ENCODE measurements around the gene ZNF345. TPM values are rescaled to one million over a fixed set of nuclear protein-coding genes. Genes with fewer than 3 reads are reported as not detected.

Gene ZNF345
- total and polyA plus RNA-seq, 4 donors: 10.4 to 14.2 (median 11.9) TPM

DNA sequence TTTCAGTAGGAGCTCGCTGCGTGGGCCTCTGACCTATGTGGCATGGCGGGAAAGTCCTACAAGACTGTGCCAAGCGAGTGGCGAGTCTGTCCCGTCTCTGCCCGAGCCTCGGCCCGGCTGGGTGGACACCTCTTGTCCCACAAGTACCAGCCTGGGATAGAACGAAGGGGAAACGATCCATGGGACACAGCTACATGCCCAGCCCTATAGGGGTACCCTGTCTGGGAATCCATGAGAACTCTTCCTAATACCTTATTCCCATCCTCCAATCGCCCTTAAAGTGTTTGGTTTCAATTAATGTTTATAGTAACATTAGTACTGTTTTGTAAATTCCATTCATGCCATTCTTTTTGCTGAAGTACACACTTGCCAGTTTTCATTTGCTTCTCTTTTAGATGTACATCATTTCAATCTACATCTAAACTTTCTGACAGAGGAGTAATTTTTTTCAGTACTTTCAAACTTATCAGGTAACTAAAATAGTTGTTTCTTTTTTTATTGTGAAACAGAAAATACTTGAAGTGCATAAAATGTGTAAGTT, 11.8 kb upstream of the ZNF345 start:
- H3K27me3 ChIP-seq (ENCODE audit: control insufficient read depth, insufficient read depth, low read length): no peaks in the 10 kb centered on the region
- peak overlapping the region; percentile 92 for H3K4me3 ChIP-seq (ENCODE audit: low read depth, low read length)
- H3K4me1 ChIP-seq (ENCODE audit: control insufficient read depth, insufficient read depth, low read length): peaks cover 4% of the 10 kb centered on the region
- peaks cover 9% of the 10 kb centered on the region for H3K9me3 ChIP-seq (ENCODE audit: control insufficient read depth, insufficient read depth, low read length)
- WGBS (ENCODE audit: insufficient coverage): 1% methylated on average over 10 of the region's 12 CpGs
- H3K36me3 ChIP-seq (ENCODE audit: control insufficient read depth, insufficient read depth, low read length): peaks cover 4% of the 10 kb centered on the region
- peak overlapping the region; percentile 94 for H3K27ac ChIP-seq (ENCODE audit: low read depth, low read length)
- no peak for DNase-seq (ENCODE audit: low read depth in 4 of 6, low spot score in 6 of 6)

DNA sequence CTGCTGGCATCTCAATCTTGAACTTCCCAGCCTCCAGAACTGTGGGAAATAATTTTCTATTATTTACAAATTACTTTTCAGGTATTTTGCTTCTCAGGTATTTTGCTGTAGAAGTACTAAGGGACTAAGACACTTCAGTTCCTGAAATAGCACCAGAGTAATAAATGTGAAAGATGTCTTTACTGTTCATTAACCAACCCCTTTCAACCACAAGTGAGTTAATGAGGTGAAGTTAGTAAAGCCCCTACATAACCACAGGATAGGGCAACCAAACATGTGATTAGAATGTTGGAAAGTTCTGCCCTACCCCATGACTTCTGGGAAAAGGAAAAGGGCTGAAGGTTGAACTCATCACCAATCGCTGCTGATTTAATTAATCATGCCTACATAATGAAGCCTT, 2.7 kb upstream of the ZNF345 start:
- Histone ChIP-seq H3K27ac (ENCODE audit: low read depth, low read length) (no peak overlapping the region), H3K4me1 (ENCODE audit: control insufficient read depth, insufficient read depth, low read length) (peaks cover 6% of the 10 kb centered on the region), H3K4me3 (ENCODE audit: low read depth, low read length) (no peak overlapping the region), H3K27me3 (ENCODE audit: control insufficient read depth, insufficient read depth, low read length) (no peaks in the 10 kb centered on the region), H3K36me3 (ENCODE audit: control insufficient read depth, insufficient read depth, low read length) (peaks cover 8% of the 10 kb centered on the region), H3K9me3 (ENCODE audit: control insufficient read depth, insufficient read depth, low read length) (no peaks in the 10 kb centered on the region)
- no peak for DNase-seq (ENCODE audit: low read depth in 4 of 6, low spot score in 6 of 6)
- WGBS (ENCODE audit: insufficient coverage): no CpG with 5 or more reads among the region's 1 CpG

DNA sequence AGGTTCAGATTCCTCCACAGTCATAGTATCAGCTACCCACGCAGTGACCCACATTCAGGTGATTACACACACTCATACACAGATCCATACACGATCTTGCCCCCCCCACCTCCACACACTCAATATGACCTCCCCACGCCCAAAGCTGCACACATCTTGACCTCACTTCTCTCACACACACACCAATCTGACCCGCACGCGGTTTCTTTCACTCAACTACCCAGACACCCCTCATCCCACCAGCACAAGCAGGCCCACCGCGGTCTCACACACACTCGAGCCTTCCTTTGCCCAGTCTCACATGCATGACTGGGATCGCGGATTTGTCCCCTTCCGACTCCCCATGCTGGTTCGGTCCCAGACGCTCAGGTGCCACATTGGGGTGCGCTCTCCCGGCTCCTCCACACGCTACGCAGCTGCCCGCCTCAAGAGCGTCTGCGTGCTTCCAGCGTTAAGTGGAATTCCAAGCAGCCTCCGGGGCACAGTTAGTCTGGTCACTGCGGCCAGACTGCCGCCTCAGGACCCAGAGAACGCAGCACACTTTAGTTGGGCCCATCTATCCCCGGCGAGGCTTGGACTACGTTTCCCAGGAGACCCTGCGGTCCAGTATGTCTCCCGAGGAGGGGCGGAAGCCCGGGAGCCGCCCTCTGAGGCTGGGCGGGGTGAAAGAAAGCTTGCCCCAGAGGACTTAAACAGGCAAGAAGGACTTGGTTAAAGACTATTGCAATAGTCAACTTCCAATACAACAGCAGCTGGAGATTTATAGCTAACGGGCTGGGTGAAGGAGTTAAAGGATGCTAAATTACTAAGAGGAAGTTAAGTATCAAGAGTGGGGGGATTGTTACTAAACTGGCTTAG, 746 bp upstream of the ZNF345 start:
- Histone ChIP-seq H3K36me3 (ENCODE audit: control insufficient read depth, insufficient read depth, low read length) (peaks cover 7% of the 10 kb centered on the region), H3K9me3 (ENCODE audit: control insufficient read depth, insufficient read depth, low read length) (no peaks in the 10 kb centered on the region), H3K4me3 (ENCODE audit: low read depth, low read length) (peak overlapping the region; percentile 69), H3K4me1 (ENCODE audit: control insufficient read depth, insufficient read depth, low read length) (peaks cover 6% of the 10 kb centered on the region), H3K27me3 (ENCODE audit: control insufficient read depth, insufficient read depth, low read length) (no peaks in the 10 kb centered on the region), H3K27ac (ENCODE audit: low read depth, low read length) (peak overlapping the region; percentile 83)
- WGBS (ENCODE audit: insufficient coverage): under 1% methylated on average over 36 of the region's 36 CpGs
- peak in 5 of 6 donors; percentile 73 to 96 (median 82) for DNase-seq (ENCODE audit: low read depth in 4 of 6, low spot score in 6 of 6)

DNA sequence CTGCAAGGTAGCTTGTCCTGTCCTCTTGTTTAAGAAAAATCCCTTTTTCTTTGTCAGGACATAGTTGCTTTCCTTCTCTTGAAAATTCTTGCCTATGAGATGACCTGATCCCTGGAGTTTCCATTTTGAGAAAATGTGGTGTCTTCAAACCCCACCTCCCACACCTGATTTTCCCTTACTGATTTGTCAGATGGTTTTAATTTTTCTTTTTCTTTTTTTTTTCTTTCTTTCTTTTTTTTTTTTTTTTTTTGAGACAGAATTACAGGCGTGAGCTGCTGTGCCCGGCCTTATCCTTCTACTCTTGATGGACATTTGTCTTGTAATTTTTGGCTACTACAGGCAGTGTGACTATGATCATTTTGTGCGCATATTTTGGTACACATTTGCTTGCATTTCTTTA, 1.2 kb downstream of the ZNF345 start:
- 100% methylated on average over 1 of the region's 3 CpGs for WGBS (ENCODE audit: insufficient coverage)
- Histone ChIP-seq H3K4me1 (ENCODE audit: control insufficient read depth, insufficient read depth, low read length) (peaks cover 6% of the 10 kb centered on the region), H3K4me3 (ENCODE audit: low read depth, low read length) (peak overlapping the region; percentile 69), H3K27ac (ENCODE audit: low read depth, low read length) (no peak overlapping the region), H3K36me3 (ENCODE audit: control insufficient read depth, insufficient read depth, low read length) (peaks cover 11% of the 10 kb centered on the region), H3K9me3 (ENCODE audit: control insufficient read depth, insufficient read depth, low read length) (peaks cover 2% of the 10 kb centered on the region), H3K27me3 (ENCODE audit: control insufficient read depth, insufficient read depth, low read length) (no peaks in the 10 kb centered on the region)
- DNase-seq (ENCODE audit: low read depth in 4 of 6, low spot score in 6 of 6): no peak

DNA sequence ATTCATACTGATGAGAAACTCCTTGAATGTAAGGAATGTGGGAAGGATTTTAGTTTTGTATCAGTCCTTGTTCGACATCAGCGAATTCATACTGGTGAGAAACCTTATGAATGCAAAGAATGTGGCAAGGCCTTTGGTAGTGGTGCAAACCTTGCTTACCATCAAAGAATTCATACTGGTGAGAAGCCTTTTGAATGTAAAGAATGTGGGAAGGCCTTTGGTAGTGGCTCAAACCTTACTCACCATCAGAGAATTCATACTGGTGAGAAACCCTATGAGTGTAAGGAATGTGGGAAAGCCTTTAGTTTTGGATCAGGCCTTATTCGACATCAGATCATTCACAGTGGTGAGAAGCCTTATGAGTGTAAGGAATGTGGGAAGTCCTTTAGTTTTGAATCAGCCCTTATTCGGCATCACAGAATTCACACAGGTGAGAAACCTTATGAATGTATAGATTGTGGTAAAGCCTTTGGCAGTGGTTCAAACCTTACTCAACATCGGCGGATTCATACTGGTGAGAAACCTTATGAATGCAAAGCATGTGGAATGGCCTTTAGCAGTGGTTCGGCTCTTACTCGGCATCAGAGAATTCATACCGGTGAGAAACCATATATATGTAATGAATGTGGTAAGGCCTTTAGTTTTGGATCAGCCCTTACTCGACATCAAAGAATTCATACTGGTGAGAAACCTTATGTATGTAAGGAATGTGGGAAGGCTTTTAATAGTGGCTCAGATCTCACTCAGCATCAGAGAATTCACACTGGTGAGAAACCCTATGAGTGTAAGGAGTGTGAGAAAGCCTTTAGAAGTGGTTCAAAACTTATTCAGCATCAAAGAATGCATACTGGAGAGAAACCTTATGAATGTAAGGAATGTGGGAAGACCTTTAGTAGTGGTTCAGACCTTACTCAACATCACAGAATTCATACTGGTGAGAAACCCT, 26.6 kb downstream of the ZNF345 start:
- no peak for DNase-seq (ENCODE audit: low read depth in 4 of 6, low spot score in 6 of 6)
- WGBS (ENCODE audit: insufficient coverage): 100% methylated on average over 4 of the region's 10 CpGs
- Histone ChIP-seq H3K27me3 (ENCODE audit: control insufficient read depth, insufficient read depth, low read length) (no peaks in the 10 kb centered on the region), H3K4me1 (ENCODE audit: control insufficient read depth, insufficient read depth, low read length) (no peaks in the 10 kb centered on the region), H3K27ac (ENCODE audit: low read depth, low read length) (no peak overlapping the region), H3K36me3 (ENCODE audit: control insufficient read depth, insufficient read depth, low read length) (peaks cover 8% of the 10 kb centered on the region), H3K4me3 (ENCODE audit: low read depth, low read length) (no peak overlapping the region), H3K9me3 (ENCODE audit: control insufficient read depth, insufficient read depth, low read length) (peaks cover 41% of the 10 kb centered on the region)

DNA sequence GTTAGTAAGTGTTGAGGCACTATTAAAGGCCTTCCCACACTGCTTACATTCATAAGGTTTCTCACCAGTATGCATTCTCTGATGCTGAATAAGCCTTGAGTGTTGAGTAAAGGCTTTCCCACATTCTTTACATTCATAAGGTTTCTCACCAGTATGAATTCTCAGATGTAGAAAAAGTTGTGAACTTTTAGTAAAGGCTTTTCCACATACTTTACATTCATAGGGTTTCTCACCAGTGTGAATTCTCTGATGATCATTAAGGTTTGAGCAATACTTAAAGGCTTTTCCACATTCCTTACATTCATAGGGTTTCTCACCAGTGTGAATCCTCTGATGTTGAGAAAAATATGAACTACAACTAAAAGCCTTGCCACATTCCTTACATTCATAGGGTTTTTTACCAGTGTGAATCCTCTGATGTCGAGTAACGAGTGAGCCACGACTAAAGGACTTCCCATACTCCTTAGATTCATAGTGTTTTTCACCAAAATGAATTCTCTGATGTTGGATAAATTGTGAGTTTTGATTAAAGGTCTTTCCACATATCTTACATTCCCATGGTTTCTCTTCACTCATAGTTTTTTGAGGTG, 41.2 kb downstream of the ZNF345 start:
- WGBS (ENCODE audit: insufficient coverage): no CpG with 5 or more reads among the region's 3 CpGs
- no peaks in the 10 kb centered on the region for H3K4me1 ChIP-seq (ENCODE audit: control insufficient read depth, insufficient read depth, low read length)
- H3K27me3 ChIP-seq (ENCODE audit: control insufficient read depth, insufficient read depth, low read length): no peaks in the 10 kb centered on the region
- H3K9me3 ChIP-seq (ENCODE audit: control insufficient read depth, insufficient read depth, low read length): peaks cover 54% of the 10 kb centered on the region
- H3K36me3 ChIP-seq (ENCODE audit: control insufficient read depth, insufficient read depth, low read length): peaks cover 20% of the 10 kb centered on the region
- no peak overlapping the region for H3K27ac ChIP-seq (ENCODE audit: low read depth, low read length)
- DNase-seq (ENCODE audit: low read depth in 4 of 6, low spot score in 6 of 6): no peak
- no peak overlapping the region for H3K4me3 ChIP-seq (ENCODE audit: low read depth, low read length)

DNA sequence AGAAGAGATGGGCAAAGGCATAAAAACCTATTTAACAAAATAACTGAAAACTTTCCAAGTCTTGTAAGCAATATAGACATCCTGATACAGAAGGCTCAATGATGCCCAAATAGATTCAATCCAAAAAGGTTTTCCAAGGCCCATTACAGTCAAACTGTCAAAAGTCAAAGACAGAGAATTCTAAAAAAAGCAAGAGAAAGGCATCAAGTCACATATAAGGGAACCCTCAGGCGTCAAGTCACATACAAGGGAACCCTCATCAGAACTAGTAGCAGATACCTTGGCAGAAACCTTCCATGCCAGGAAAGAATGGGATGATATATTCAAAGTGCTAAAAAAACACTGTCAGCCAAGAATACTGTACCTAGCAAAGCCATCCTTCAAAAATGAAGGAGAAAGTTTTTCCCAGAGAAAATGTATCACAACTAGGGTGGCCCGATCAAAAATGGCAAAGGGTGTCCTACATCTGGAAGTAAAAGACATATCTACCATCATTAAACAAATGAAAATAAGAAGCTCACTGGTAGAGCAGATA, 44.2 kb downstream of the ZNF345 start:
- no peak for DNase-seq (ENCODE audit: low read depth in 4 of 6, low spot score in 6 of 6)
- Histone ChIP-seq H3K36me3 (ENCODE audit: control insufficient read depth, insufficient read depth, low read length) (peaks cover 29% of the 10 kb centered on the region), H3K27ac (ENCODE audit: low read depth, low read length) (no peak overlapping the region), H3K27me3 (ENCODE audit: control insufficient read depth, insufficient read depth, low read length) (no peaks in the 10 kb centered on the region), H3K4me1 (ENCODE audit: control insufficient read depth, insufficient read depth, low read length) (no peaks in the 10 kb centered on the region), H3K4me3 (ENCODE audit: low read depth, low read length) (no peak overlapping the region), H3K9me3 (ENCODE audit: control insufficient read depth, insufficient read depth, low read length) (peaks cover 52% of the 10 kb centered on the region)
- WGBS (ENCODE audit: insufficient coverage): no CpG with 5 or more reads among the region's 2 CpGs

DNA sequence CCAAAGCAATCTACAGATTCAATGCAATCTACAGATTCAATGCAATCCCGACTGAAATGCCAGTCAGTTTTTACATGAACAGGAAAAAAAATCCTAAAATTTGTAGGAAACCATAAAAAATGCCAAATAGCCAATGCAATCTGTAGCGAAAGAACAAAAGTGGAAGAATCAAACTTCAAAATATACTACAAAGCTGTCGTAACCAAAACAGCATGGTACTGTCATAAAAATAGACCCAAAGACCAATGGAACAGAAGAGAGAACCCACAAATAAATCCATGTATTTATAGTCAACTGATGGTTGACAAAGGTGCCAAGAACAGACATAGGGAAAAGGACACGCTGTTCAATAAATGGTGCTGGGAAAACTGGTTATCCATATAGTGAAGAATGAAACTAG, 47.7 kb downstream of the ZNF345 start:
- no peak overlapping the region for H3K4me3 ChIP-seq (ENCODE audit: low read depth, low read length)
- no CpG with 5 or more reads among the region's 4 CpGs for WGBS (ENCODE audit: insufficient coverage)
- no peaks in the 10 kb centered on the region for H3K27me3 ChIP-seq (ENCODE audit: control insufficient read depth, insufficient read depth, low read length)
- H3K9me3 ChIP-seq (ENCODE audit: control insufficient read depth, insufficient read depth, low read length): peaks cover 26% of the 10 kb centered on the region
- H3K27ac ChIP-seq (ENCODE audit: low read depth, low read length): no peak overlapping the region
- peaks cover 31% of the 10 kb centered on the region for H3K36me3 ChIP-seq (ENCODE audit: control insufficient read depth, insufficient read depth, low read length)
- H3K4me1 ChIP-seq (ENCODE audit: control insufficient read depth, insufficient read depth, low read length): no peaks in the 10 kb centered on the region
- DNase-seq (ENCODE audit: low read depth in 4 of 6, low spot score in 6 of 6): no peak

Measured in spinal cord (tissue), 10 donors.